Gastrocnemius medialis (tissue), 4 donors: ENCODE data around the gene FAAP20. TPM values are rescaled to one million over a fixed set of nuclear protein-coding genes. Genes with fewer than 3 reads are reported as not detected.

Experiments
- ATAC-seq, 2 donors: fragments of 150-250 bp; one replicate each; pipeline ENCODE4 v1.9.1; 2016
- DNase-seq, 2 donors: peaks; one replicate each; pipeline ENCODE4 v3.0.0-alpha.2; 2019
- H3K27ac ChIP-seq, 4 donors: fragments of 200-600 bp; sonication (generic); 1 replicate in 1 of 4; 2 replicates in 3 of 4; pipeline ENCODE4 v1.5.1; 2016 to 2018; ENCODE audit warnings: mild to moderate bottlenecking in 2 of 4, moderate library complexity in 1 of 4
- H3K27me3 ChIP-seq, 3 donors: fragments of 200-600 bp; sonication (generic) in 2 of 3; 1 replicate in 1 of 3; 2 replicates in 2 of 3; pipeline versions ENCODE4 v1.5.1 to v1.6.0; 2016 to 2019; ENCODE audit warnings: mild to moderate bottlenecking in 1 of 3, moderate library complexity in 1 of 3
- H3K36me3 ChIP-seq, 2 donors: fragments of 200-600 bp; sonication (generic) in 1 of 2; one replicate each; pipeline ENCODE4 v1.5.1; 2017 to 2018
- H3K4me1 ChIP-seq, 2 donors: fragments of 200-600 bp; sonication (generic) in 1 of 2; one replicate each; pipeline ENCODE4 v1.5.1; 2016 to 2017; ENCODE audit warnings: mild to moderate bottlenecking in 2 of 2
- H3K4me3 ChIP-seq, 4 donors: fragments of 200-600 bp; sonication (generic) in 3 of 4; 1 replicate in 1 of 4; 2 replicates in 3 of 4; pipeline ENCODE4 v1.5.1; 2016 to 2019; ENCODE audit warnings: mild to moderate bottlenecking in 2 of 4
- H3K9me3 ChIP-seq, 3 donors: fragments of 200-600 bp; sonication (generic) in 2 of 3; 1 replicate in 1 of 3; 2 replicates in 2 of 3; pipeline ENCODE4 v1.5.1; 2016 to 2019
- CTCF ChIP-seq, 5 experiments: fragments of 450-650 bp in 3 of 5; fragments of 200-600 bp in 2 of 5; sonication (generic) in 2 of 5; IDR thresholded peaks in 4 of 5; conservative IDR thresholded peaks in 1 of 5; 1 replicate in 4 of 5; 2 replicates in 1 of 5; pipeline ENCODE4 v1.5.1; 2016 to 2019; ENCODE audit warnings: antibody characterized with exemption in 5 of 5, mild to moderate bottlenecking in 3 of 5, moderate library complexity in 3 of 5
- POLR2A ChIP-seq, 2 donors: fragments of 450-650 bp; IDR thresholded peaks; one replicate each; pipeline ENCODE4 v1.6.1; 2017; ENCODE audit warnings: antibody characterized with exemption in 2 of 2, mild to moderate bottlenecking in 2 of 2, moderate library complexity in 2 of 2
- in situ Hi-C, 4 donors: fragments of 200-750 bp; cut with MboI; loops; one replicate each; pipeline versions ENCODE4 v1.15.0 to v1.8.0; 2017; ENCODE audit warnings: low sequenced_read_pairs in 4 of 4
- intact Hi-C: fragments of 100-400 bp; cut with DNase I; formaldehyde crosslinking; loops from one replicate; pipeline ENCODE4 v1.15.1; 2023; ENCODE audit warnings: low total_unique reads
- total RNA-seq, 4 donors: library from RNA; depleted of rRNA; stranded (reverse); fragments of >200 nt; gene quantifications; one replicate each; pipeline versions ENCODE4 v1.1.0 to v1.2.3, GENCODE V29; 2016

Gene FAAP20
- total RNA-seq, 4 donors from 2014 or later, result 12.1 to 26.2 (median 17.3) TPM

- intact Hi-C loops, result loop anchor here (1.0 kb wide), 1 partner anchor 22 kb away; no protein-coding TSS in a partner anchor
- in situ Hi-C loops, result loop anchor here in 2 of 4 donors (25.0 kb wide), 2 partner anchors 107 to 332 kb away; partner anchors contain the start of genes HES5 (in 1 of the 2) and PANK4 (in 1 of the 2)
These were observed 10.8 kb upstream of the FAAP20 start for GRCh38 chr1:2205191-2205952.

DNA sequence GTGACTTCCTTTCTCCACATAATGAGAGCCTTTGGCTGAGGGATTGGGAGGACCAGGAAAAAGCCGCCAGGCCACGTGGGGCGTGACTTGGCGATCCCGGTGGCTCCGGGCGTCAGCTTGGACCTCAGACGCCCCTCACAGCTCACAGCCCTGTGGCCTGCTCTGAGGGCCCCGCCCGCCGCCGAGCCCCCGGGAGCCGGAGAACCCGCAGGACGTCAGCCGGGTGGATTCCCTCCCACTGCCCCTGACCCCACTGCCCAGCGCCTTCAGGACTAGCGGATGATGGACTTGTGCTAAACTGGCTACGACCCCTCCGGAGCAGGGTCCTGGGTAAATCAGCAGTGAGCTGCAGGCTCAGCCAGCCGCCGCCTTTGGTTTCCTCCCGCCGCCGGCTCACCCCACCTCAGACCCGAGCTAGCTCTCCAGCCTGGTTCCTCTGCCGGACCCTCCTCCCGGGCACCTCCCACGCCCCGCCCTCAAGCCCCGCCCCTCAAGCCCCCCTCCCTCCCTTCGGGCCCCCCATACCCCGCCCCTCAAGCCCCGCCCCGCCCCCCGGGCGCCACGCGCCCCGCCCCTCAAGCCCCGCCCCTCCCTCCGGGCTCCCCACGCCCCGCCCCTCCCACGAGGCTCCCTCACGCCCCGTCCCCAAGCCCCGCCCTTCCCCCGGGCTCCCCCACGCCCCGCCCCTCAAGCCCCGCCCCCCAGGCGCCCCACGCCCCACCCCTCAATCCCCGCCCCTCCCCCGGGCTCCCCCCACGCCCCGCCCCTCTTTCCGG, 10.0 kb upstream of the FAAP20 start:
- DNase-seq (peak; percentile 68 to 78), ATAC-seq (peak; percentile 43 to 55)
- Histone ChIP-seq H3K4me1 (peaks cover 18 to 37% of the 10 kb centered on the region in 2 donors), H3K36me3 (no peaks in the 10 kb centered on the region), H3K9me3 (no peaks in the 10 kb centered on the region), H3K27me3 (no peaks in the 10 kb centered on the region), H3K27ac (peak overlapping the region; percentile 77 to 93 (median 86)), H3K4me3 (peak overlapping the region; percentile 53 to 90 (median 69))
- TF ChIP-seq CTCF (IDR thresholded peaks at IDR 0.05 in 4 of 5, conservative IDR thresholded peaks at IDR 0.05 in 1 of 5) (no peak), POLR2A (IDR thresholded peaks at IDR 0.05) (peak; percentile 57)
- in situ Hi-C loops (loop anchor here in 2 of 4 donors (25.0 kb wide), 2 partner anchors 108 to 333 kb away; partner anchors contain the start of genes HES5 (in 1 of the 2) and PANK4 (in 1 of the 2)), intact Hi-C loops (loop anchor here (1.0 kb wide), 1 partner anchor 23 kb away; no protein-coding TSS in a partner anchor)

More at GRCh38 chr1:2205191-2205952, 10.8 kb upstream of the FAAP20 start:
- Histone ChIP-seq H3K4me3 (peak overlapping the region; percentile 51 to 76 (median 66)), H3K27ac (peak overlapping the region; percentile 73 to 88 (median 81)), H3K36me3 (no peaks in the 10 kb centered on the region), H3K4me1 (peaks cover 12 to 30% of the 10 kb centered on the region in 2 donors), H3K27me3 (no peaks in the 10 kb centered on the region), H3K9me3 (no peaks in the 10 kb centered on the region)
- DNase-seq (peak; percentile 96 to 98), ATAC-seq (peak; percentile 77 to 83)
- TF ChIP-seq CTCF (IDR thresholded peaks at IDR 0.05 in 4 of 5, conservative IDR thresholded peaks at IDR 0.05 in 1 of 5), result peak in 3 of 5 experiments; percentile 17 to 35 (median 34)
- peak; percentile 37 to 44 for TF ChIP-seq POLR2A (IDR thresholded peaks at IDR 0.05)

GRCh38 chr1:2203671-2204414, 9.3 kb upstream of the FAAP20 start:
- ATAC-seq, result no peak
- H3K4me3 ChIP-seq, result peak overlapping the region; percentile 53 to 90 (median 69)
- in situ Hi-C loops, result loop anchor here in 2 of 4 donors (25.0 kb wide), 2 partner anchors 108 to 333 kb away; partner anchors contain the start of genes HES5 (in 1 of the 2) and PANK4 (in 1 of the 2)
- no peak for DNase-seq
- intact Hi-C loops, result no loop called here
- H3K36me3 ChIP-seq, result no peaks in the 10 kb centered on the region
- peak overlapping the region; percentile 77 to 93 (median 86) for H3K27ac ChIP-seq
- H3K4me1 ChIP-seq, result peaks cover 22 to 42% of the 10 kb centered on the region in 2 donors
- TF ChIP-seq POLR2A (IDR thresholded peaks at IDR 0.05) (no peak), CTCF (IDR thresholded peaks at IDR 0.05 in 4 of 5, conservative IDR thresholded peaks at IDR 0.05 in 1 of 5) (no peak)
- no peaks in the 10 kb centered on the region for H3K9me3 ChIP-seq
- H3K27me3 ChIP-seq, result no peaks in the 10 kb centered on the region
